ENCODE measurements around the gene MUC22. TPM values are rescaled to one million over a fixed set of nuclear protein-coding genes. Genes with fewer than 3 reads are reported as not detected.

MUC22 gene
- polyA plus RNA-seq, 1 donor (not counting 4 experiments of a cell fraction or from before 2014, with no cell fraction given) = not detected

DNA sequence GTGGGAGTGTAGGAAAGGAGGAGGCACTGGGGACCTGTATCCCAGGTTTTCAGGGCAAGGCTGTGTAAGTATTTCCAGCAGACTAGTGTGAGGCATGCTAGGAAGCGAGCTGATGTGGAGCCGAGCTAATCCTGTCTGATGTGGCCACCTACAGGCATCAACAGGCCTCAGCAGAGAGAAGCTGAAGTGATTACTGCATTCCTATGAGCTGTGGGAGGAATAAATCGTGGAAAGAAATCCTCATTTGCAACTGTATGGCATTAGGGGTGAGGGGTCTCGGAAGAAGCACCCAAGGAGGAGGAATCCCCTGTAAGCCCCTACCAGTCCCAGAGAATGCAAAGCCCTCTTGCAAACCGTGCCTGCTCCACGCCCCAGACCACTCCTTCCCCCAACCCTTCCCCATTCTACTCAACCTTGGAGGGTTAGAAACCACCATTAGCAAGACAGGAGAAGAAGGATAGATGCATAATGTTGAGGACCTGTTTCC, 60.5 kb downstream of the MUC22 start:
- Histone ChIP-seq H2AFZ (ENCODE audit: control insufficient read depth, low read length) (peak overlapping the region; percentile 66), H3K36me3 (ENCODE audit: control insufficient read depth in 2 of 2, extremely low read depth in 1 of 2, insufficient read depth in 2 of 2, low read length in 2 of 2) (no peaks in the 10 kb centered on the region), H3K4me1 (ENCODE audit: control insufficient read depth, extremely low read depth, insufficient read depth, low read length) (peaks cover 5% of the 10 kb centered on the region), H3K4me2 (ENCODE audit: control insufficient read depth, extremely low read depth, insufficient read depth, low read depth, low read length) (peak overlapping the region; percentile 9), H3K9me1 (ENCODE audit: control insufficient read depth, extremely low read depth, insufficient read depth, low read length) (no peaks in the 10 kb centered on the region), H3K27me3 (ENCODE audit: control insufficient read depth, extremely low read depth, insufficient read depth, low read length) (no peaks in the 10 kb centered on the region), H3K9ac (ENCODE audit: control insufficient read depth, extremely low read depth, insufficient read depth, low read length) (no peak overlapping the region), H3K27ac (ENCODE audit: control insufficient read depth, insufficient read depth, low read length) (no peak overlapping the region), H3K9me3 (ENCODE audit: control insufficient read depth, low read depth, low read length) (no peaks in the 10 kb centered on the region), H3K79me2 (ENCODE audit: control insufficient read depth, insufficient read depth, low read length) (no peaks in the 10 kb centered on the region), H3K4me3 (ENCODE audit: control insufficient read depth in 2 of 3, extremely low read depth in 1 of 3, insufficient read depth in 2 of 3, low read depth in 1 of 3, low read length in 3 of 3) (no peak overlapping the region), H4K20me1 (ENCODE audit: control insufficient read depth, extremely low read depth, insufficient read depth, low read length) (no peaks in the 10 kb centered on the region)
- no peak for TF ChIP-seq EZH2 (IDR thresholded peaks at IDR 0.05; ENCODE audit: low read length)
- TF ChIP-seq, protein P1, sequence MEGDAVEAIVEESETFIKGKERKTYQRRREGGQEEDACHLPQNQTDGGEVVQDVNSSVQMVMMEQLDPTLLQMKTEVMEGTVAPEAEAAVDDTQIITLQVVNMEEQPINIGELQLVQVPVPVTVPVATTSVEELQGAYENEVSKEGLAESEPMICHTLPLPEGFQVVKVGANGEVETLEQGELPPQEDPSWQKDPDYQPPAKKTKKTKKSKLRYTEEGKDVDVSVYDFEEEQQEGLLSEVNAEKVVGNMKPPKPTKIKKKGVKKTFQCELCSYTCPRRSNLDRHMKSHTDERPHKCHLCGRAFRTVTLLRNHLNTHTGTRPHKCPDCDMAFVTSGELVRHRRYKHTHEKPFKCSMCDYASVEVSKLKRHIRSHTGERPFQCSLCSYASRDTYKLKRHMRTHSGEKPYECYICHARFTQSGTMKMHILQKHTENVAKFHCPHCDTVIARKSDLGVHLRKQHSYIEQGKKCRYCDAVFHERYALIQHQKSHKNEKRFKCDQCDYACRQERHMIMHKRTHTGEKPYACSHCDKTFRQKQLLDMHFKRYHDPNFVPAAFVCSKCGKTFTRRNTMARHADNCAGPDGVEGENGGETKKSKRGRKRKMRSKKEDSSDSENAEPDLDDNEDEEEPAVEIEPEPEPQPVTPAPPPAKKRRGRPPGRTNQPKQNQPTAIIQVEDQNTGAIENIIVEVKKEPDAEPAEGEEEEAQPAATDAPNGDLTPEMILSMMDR (optimal IDR thresholded peaks at IDR 0.05 in 1 of 3, IDR thresholded peaks at IDR 0.05 in 1 of 3, conservative IDR thresholded peaks at IDR 0.05 in 1 of 3; ENCODE audit: extremely low read depth in 1 of 3, insufficient read depth in 2 of 3, low read length in 3 of 3) = peak; percentile 82 to 98 (median 90)
- FAIRE-seq (peak; percentile 98), DNase-seq (ENCODE audit: low read depth, low spot score) (no peak)
- dilution Hi-C loops (cut with MboI; ENCODE audit: extremely low pct_ligation_motif_present, low sequenced_read_pairs) = loop anchor here (25.0 kb wide), 1 partner anchor 133 kb away; the partner anchor contains the start of genes MUCL3 and SFTA2

DNA sequence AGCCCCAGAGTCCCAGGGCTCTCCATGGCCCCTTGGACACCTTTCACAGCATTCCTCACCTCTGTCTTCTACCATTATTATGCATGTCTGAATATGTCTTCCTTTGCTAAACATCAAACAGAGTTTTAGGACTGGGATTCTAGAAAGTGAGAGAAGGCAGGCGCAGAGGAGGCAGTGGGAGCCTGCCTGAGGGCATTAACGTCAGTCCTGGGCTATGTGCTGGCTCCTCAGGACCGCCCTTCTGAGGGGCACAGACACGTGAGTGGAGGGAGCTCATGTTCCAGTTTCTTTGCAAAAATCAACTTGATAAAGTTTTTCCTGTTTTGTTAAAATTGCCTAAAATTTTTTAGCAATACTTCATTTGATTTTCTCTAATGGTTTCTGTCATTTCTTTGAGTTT, 64.1 kb downstream of the MUC22 start:
- dilution Hi-C loops (cut with MboI; ENCODE audit: extremely low pct_ligation_motif_present, low sequenced_read_pairs) = loop anchor here (25.0 kb wide), 1 partner anchor 137 kb away; the partner anchor contains the start of genes MUCL3 and SFTA2

More for the DNA sequence above, 64.1 kb downstream of the MUC22 start:
- peaks cover 5% of the 10 kb centered on the region for H3K4me1 ChIP-seq (ENCODE audit: control insufficient read depth, extremely low read depth, insufficient read depth, low read length)
- H3K9ac ChIP-seq (ENCODE audit: control insufficient read depth, extremely low read depth, insufficient read depth, low read length) = no peak overlapping the region
- no peak for TF ChIP-seq EZH2 (IDR thresholded peaks at IDR 0.05; ENCODE audit: low read length)
- TF ChIP-seq, protein P1 (optimal IDR thresholded peaks at IDR 0.05 in 1 of 3, IDR thresholded peaks at IDR 0.05 in 1 of 3, conservative IDR thresholded peaks at IDR 0.05 in 1 of 3; ENCODE audit: extremely low read depth in 1 of 3, insufficient read depth in 2 of 3, low read length in 3 of 3) = no peak
- no peaks in the 10 kb centered on the region for H3K36me3 ChIP-seq (ENCODE audit: control insufficient read depth in 2 of 2, extremely low read depth in 1 of 2, insufficient read depth in 2 of 2, low read length in 2 of 2)
- H4K20me1 ChIP-seq (ENCODE audit: control insufficient read depth, extremely low read depth, insufficient read depth, low read length) = no peaks in the 10 kb centered on the region
- H2AFZ ChIP-seq (ENCODE audit: control insufficient read depth, low read length) = no peak overlapping the region
- H3K27ac ChIP-seq (ENCODE audit: control insufficient read depth, insufficient read depth, low read length) = no peak overlapping the region
- no peak overlapping the region for H3K4me2 ChIP-seq (ENCODE audit: control insufficient read depth, extremely low read depth, insufficient read depth, low read depth, low read length)
- FAIRE-seq (no peak), DNase-seq (ENCODE audit: low read depth, low spot score) (no peak)
- no peaks in the 10 kb centered on the region for H3K79me2 ChIP-seq (ENCODE audit: control insufficient read depth, insufficient read depth, low read length)
- no peak overlapping the region for H3K4me3 ChIP-seq (ENCODE audit: control insufficient read depth in 2 of 3, extremely low read depth in 1 of 3, insufficient read depth in 2 of 3, low read depth in 1 of 3, low read length in 3 of 3)
- H3K9me3 ChIP-seq (ENCODE audit: control insufficient read depth, low read depth, low read length) = no peaks in the 10 kb centered on the region
- H3K9me1 ChIP-seq (ENCODE audit: control insufficient read depth, extremely low read depth, insufficient read depth, low read length) = no peaks in the 10 kb centered on the region
- no peaks in the 10 kb centered on the region for H3K27me3 ChIP-seq (ENCODE audit: control insufficient read depth, extremely low read depth, insufficient read depth, low read length)

Measured in keratinocyte (primary cell).